Stromal cell of bone marrow (primary cell): ENCODE measurements around the gene MPI.

Experiments
- DNase-seq: peaks from one replicate; pipeline ENCODE4 v3.0.0-alpha.2; 2012; ENCODE audit warnings: low read depth

Gene MPI

DNA sequence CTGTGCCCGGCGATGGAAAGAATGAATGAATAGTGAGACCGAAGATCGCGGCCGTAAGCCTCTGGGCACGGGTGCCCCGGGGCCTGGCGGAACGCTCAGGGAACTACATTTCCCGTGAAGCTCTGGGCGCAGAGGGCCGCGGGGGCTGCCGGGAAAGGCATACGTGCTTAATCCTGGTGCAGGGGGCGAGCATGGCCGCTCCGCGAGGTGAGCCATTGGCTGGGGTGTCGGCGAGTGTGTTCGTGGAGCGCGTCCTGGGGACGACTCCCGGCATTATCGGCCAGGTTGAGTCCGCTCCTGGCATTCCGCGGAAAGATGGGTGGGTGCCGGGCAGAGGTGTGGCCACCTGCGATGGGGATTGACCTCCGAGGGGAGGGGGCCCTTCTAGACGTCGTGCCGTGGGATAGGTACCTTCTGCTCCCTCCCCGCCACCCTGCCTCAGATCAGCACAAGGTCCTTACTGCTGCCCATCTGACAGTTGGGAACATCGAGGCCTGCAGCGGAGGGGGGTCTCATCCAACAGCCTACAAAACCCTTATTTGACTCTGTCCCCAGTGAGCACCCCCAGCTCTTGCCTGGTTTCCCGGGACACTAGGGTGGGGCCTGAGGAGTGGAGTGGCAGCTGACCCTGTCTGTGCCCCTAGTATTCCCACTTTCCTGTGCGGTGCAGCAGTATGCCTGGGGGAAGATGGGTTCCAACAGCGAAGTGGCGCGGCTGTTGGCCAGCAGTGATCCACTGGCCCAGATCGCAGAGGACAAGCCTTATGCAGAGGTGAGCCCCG, at the start of gene MPI:
TSS of gene MPI (plus strand) at position 160 of the 782 bp plus-strand sequence. CDS start at position 192, 32 bp downstream.
- peak; percentile 69 for DNase-seq

GRCh38 chr15:74840851-74841775, 48.7 kb upstream of the MPI start:
- DNase-seq = no peak

GRCh38 chr15:74841891-74842373, 47.9 kb upstream of the MPI start:
- DNase-seq = no peak

- peak; percentile 74 for DNase-seq
Measured at GRCh38 chr15:74842581-74843444, 47.0 kb upstream of the MPI start, which contains the start of gene ULK3. ULK3 (minus strand) TSS chr15:74843156; CDS start chr15:74843105, 51 bp downstream.

DNA sequence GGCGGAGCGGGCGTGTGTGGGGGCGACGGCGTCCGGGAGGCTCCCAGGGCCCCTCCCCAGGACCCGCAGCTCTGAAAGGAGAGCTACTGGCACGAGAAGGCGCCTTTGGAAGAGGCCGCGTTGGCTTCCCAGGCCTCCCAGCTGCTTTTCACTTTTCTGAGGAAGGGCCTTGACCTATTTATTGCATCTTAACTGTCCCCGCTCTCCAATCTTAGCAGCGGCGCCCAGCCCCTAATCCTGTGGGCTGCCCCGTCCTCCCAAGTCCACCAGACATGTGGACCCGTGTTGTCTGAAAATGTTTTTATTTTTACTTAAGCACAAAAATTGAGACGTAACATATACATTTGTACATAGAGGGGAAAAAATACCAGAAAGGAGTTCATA, 46.4 kb upstream of the MPI start:
- DNase-seq = no peak

DNA sequence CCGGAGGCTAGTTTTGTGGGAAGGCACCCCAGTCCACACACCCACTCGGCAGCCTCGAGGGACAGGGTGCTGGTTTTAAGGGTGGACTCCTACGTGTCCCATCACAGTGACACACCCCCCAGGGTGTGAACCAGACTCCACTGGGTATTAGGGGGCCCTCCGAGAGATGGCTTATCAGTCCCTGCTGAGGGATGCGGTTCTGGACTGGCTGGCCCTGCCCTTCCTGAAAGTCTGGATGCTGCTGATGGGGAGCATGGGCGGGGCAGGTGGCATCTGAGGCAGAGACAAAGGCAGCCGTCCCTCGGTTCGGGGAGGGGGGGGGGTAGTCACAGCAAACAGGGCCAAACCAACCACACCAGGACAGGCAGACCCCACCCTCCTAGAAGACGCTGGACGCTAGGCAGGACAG, 45.9 kb upstream of the MPI start:
- no peak for DNase-seq

- no peak for DNase-seq
Measured at GRCh38 chr15:74844319-74845207, 45.3 kb upstream of the MPI start.

DNA sequence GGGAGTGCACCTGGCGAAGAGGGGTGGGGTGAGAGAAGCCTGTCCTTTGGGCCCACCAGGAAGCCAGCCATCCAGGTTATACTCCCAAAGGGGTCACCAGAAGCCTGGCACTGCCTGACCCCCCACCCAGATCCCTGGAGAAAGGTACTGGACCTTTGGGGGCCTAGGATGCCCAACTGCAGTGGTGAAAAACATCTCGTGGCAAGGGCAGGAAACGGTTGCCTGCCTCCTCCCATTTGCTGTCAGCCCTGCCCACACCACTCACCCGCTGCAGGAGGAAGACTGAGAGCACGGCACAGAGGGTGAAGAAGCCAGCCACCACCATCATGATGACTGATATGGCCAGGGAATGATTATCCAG, 44.7 kb upstream of the MPI start:
- no peak for DNase-seq

GRCh38 chr15:74845581-74845980, 44.3 kb upstream of the MPI start:
- no peak for DNase-seq

GRCh38 chr15:74847432-74847831, 42.4 kb upstream of the MPI start:
- DNase-seq = no peak

DNA sequence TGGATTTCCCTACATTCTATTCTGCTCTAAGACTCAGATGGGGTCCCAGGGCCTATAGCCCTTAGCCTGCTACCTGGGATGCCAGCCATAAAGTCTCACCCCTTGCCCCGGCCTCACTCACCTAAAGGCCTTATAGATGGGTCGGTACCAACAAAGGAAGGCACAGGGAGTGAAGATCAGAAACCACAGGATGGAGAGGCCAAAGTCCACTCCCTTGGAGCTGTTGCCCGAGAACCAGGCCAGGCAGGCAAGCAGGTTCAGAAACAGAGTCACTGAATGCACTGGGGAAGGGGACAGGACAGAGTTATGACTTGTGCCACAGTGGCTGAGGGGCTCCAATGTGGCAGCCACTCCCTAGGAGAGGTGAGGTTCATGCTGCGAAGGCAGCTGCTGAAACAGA, 39.4 kb upstream of the MPI start:
- DNase-seq = no peak

- DNase-seq = no peak
Measured at GRCh38 chr15:74851960-74852359, 37.9 kb upstream of the MPI start.

GRCh38 chr15:74854453-74855022, 35.3 kb upstream of the MPI start:
- DNase-seq = no peak

- DNase-seq = no peak
Measured at GRCh38 chr15:74855857-74856256, 34.0 kb upstream of the MPI start.

DNA sequence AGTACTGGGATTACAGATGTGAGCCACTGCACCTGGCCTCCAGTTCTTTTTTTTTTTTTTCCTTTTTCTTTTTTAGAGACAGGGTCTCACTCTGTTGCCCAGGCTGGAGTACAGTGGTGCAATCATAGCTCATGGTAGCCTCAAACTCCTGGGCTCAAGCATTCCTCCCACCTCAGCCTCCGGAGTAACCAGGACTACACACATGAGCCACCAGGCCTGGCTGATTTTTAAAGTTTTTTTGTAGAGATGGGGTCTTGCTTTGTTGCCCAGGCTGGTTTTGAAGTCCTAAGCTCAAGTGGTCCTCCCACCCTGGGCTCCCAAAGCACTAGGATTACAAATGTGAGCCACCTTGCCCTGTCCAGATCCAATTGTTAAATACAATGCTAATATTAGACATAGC, 33.3 kb upstream of the MPI start:
- no peak for DNase-seq

GRCh38 chr15:74857082-74857655, 32.7 kb upstream of the MPI start:
- no peak for DNase-seq

GRCh38 chr15:74857671-74858368, 32.0 kb upstream of the MPI start:
- DNase-seq = no peak

DNA sequence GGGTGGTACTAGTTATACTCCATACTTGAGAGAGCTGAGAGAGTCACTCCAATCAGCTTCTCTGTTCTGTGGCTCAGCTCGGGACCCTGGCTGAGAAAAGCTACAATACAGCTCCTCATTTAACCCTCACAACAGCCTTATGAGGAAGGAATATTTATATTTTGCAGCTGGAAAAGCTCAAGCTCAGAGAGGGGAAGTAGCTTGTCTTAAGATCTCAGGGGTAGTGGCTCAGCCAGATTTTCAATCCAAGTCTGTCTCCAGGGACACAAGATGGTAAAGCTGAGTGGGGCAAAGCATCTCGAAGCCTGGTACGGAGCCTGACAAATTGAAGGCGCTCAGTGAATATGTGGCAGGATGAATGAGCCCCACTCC, 31.5 kb upstream of the MPI start:
- DNase-seq = no peak

- DNase-seq = no peak
Measured at GRCh38 chr15:74863239-74864056, 26.4 kb upstream of the MPI start.
